GM18951 (cell line): ENCODE results near the gene MEG3.

Experiments used
- POLR2A ChIP-seq: IDR thresholded peaks from 4 replicates; pipeline ENCODE4 v1.6.1; 2011; ENCODE audit warnings: mild to moderate bottlenecking; ENCODE audit not compliant: insufficient read length, insufficient read depth; ENCODE audit errors: extremely low read depth
- in situ Hi-C: fragments of 300-500 bp; cut with MboI; formaldehyde crosslinking; loops from one replicate; pipeline ENCODE4 v1.12.0; 2022; ENCODE audit warnings: low sequenced_read_pairs, mixed read lengths, inconsistent platforms; ENCODE audit not compliant: unreplicated experiment

MEG3 gene

DNA sequence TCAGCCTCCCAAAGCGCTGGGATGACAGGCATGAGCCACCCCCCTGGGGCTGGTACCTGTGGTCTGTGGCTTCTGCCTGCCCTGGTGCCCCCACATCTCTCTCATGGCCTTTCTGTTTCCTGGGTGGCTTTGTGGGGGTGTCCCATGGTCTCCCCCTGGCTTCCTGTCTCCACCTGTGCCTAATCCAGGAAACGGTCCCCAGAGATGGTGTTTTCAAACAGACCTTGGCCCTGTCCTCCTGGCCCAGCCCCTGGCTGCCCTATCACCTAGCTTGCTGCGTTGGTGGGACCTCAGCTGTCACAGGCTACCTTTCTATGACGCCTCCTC, 18.1 kb downstream of the MEG3 start:
- in situ Hi-C loops = no loop called here
- no peak for TF ChIP-seq POLR2A

GRCh38 chr14:100844421-100844820, 18.5 kb downstream of the MEG3 start:
- in situ Hi-C loops = no loop called here
- TF ChIP-seq POLR2A = no peak

DNA sequence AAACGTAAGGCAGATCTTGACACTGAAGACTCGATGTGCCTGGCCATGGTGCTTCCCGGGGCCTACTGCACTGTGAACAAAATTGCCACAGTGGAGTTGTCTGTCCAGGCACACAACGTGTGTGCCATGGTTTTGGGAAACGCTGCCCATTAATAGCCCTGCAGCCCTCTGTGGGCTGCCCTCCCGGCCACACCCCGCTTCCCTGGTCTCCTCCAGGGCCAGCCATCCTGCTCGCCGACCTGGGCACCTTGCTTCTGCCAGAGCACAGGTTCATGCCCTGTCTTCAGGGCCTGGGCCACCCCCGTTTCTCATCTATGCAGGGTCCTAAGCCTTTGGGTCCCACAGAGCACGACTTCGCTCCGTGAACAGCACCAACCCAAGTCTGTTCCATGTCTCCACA, 18.9 kb downstream of the MEG3 start:
- no peak for TF ChIP-seq POLR2A
- in situ Hi-C loops = no loop called here

DNA sequence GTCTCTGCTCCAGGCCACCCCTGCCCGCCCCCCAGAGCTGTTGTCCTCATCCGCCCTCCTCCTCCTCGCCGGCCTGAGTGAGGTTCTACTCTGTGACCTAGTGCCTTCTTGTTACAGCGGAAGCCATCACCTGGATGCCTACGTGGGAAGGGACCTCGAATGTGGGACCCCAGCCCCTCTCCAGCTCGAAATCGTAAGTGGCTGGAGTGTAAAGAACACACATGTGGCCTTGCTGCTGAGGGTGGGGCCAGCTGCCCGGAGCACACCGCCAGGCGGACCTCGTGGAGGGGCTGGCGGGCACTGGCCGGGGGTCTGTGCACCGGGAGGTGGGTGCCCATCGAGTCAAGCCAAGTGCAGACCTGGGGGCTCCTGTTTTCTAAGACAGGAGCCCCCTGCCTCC, 19.4 kb downstream of the MEG3 start:
- no peak for TF ChIP-seq POLR2A
- in situ Hi-C loops = no loop called here

DNA sequence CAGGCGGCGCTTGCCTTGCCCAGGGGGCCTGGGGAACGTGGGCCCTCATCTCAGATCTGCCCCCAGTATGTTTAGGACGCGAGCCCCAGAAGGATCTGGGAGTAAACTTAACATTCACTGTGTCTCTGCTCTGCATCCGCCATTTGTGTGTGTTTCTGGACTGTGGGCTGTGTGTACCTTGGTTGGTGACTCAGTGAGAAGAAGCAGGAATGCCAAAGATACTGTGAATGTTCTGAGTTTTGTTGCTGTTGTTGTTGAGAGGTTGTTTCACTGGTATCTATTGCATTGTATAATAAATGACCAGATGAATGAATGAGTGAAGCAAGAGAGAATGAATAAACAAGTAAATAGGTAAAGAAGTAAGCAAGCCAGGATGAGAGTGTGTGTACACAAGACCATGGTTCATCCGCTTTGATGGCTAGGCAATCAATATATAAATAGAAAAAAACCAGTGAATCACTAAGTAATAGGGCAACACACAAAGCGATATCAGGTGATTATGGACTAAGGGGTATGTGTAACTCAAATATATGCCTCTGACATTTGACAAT, 20.5 kb downstream of the MEG3 start:
- in situ Hi-C loops = no loop called here
- no peak for TF ChIP-seq POLR2A

DNA sequence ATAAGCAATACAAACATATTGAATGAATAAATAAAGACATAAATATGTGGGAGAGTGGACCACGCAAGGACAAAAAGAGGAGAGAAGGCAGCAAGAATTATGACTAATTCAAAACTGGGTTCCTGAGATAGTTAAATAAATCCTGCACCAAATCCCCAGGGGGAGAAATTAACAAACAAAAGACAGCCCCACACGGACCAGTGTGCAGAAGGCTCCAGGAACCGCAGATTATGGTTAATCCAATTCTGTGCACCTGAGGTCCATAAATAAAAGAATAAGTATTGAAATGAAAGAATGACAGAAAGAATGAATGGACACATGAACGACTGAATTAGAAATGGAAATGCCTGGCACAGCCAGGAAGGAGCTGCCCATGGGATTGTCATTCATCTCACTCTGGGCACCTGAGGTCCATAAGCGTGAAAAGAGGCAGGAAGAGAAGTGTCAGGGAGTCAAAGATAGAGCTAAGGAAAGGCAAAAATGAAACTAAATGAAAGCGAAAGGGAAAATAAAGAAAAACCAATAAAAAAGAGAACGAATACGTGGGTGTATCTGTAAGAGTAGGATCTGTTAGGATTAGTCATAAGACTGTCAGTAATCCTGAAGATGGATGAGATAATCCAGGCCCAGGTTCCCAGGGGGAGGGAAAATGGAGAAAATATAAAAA, 23.3 kb downstream of the MEG3 start:
- in situ Hi-C loops = no loop called here

DNA sequence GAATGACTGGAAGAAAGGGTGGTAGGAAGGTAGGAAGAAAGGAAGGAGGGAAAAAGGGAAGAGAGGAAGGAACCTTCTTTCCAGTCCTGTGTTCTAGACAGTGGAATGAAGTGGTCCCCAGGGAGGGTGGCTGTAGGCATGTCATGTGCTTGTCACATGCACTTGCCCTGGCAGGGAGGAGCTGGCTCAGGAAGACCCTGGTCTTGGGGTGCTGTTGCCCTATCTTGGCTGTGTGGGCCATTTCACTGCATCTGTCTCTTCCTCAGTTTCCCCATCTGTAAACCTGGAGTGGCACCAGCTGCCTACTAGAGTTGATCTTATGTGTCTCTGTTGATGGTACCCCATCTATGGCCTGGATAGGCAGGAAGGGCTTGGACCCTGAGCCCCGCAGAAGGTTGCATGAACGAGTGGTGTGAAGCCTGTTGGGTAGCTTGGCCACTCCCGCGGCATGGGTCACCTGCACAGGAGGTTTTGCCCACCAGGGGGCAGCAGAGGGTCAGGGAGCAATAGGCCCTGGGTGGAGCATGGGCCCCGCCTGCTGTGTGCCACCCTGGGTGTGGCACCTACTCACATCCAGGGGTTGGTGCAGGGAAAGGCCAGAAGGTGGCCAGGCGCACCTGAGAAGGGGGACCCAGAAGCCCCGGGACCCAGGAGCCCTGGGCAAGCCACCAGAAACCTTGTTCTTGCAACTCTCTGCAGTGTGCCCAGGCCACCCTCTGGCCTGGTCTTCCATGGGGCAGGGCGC, 25.1 kb downstream of the MEG3 start:
- TF ChIP-seq POLR2A = no peak
- in situ Hi-C loops = no loop called here

More for the DNA sequence above, 23.3 kb downstream of the MEG3 start:
- no peak for TF ChIP-seq POLR2A

GRCh38 chr14:100851586-100851916, 25.6 kb downstream of the MEG3 start:
- TF ChIP-seq POLR2A = no peak
- in situ Hi-C loops = no loop called here

DNA sequence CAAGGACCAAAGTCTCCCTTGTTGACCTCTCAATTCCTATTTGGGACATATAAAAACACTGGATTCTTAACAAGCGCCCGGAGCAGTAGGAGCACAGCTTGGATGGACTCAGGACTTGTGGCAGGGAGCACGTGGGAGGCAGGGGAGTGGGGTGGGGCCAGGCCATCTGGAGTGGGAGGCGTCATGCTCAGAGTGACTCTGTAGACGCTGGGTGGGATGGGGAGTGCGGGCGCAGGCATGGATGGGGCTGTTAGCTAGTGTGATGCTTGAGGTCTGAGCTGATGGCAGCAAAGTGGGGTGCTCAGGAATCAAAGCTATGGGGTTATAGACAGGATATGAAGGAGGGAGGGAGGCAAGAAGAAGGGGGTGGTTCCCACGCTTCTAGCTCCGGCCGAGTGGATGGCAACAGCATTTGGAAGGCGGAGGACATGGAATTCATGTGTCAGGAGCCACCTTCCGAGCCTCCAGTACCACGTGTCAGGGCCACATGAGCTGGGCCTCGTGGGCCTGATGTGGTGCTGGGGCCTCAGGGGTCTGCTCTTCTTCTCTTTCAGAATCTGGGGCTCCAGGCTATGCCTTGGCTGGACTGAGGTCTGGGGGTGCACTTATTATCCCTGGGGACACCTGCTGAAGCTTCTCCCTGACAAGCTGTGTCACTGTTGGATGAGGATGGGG, 26.2 kb downstream of the MEG3 start:
- no peak for TF ChIP-seq POLR2A

DNA sequence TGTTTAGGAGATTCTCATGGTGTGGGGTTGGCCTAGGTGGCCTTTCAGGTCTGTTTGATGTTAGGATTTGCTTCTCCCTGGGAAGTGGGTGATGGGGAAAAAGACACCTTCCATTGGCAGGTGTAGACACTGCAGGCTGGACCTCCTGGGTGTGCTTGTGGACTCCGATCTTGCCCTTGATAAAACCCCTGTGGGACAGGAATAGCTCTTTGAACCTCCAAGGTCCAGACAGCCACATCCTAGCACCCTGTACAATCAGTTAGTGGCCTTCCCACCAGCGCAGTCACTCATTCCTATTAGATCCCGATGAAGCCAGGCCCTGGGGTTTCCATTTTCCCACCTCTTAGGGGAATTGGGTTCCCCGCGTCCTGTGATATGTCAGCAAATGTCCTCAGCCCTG, 28.5 kb downstream of the MEG3 start:
- in situ Hi-C loops = no loop called here
- TF ChIP-seq POLR2A = no peak

More for the DNA sequence above, 26.2 kb downstream of the MEG3 start:
- in situ Hi-C loops = no loop called here

DNA sequence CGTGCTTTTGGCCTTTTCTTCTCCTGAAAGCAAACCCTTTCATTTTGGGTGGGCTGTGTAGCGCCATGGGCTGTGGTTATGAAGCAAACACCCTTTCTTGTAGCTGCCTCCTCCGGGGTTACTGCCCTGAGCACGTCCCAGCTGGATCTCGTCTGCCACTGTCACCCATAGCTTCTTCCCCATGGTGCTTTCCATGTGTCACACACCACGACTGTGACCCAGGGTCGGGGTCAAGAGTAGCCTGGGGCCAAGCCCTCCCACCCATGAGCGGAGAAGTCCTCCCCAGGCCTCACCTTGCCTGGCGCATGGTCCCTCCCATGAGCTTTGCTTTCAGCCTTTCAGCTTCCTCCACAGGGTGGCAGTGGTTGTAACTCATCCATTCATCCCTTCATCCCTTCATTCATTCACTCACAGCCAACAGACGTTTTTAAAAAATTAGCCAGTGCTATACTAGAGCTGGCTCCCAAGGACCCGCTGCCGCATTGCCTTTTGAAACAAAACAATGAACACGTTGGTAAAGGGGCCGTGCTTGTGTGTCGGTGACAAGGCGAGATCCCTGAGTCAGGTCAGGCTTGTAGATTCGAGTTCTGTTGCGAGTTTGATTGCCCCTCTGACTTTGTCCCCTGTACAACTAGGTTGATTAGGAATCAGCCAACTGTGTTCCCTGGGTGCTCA, 29.5 kb downstream of the MEG3 start:
- no peak for TF ChIP-seq POLR2A
- in situ Hi-C loops = no loop called here

GRCh38 chr14:100856056-100856950, 30.4 kb downstream of the MEG3 start:
- no peak for TF ChIP-seq POLR2A
- in situ Hi-C loops = no loop called here
